OCI-M1 (cell line): ENCODE measurements around the gene DERL2.
A peak's percentile ranks its signal among the peaks of the same experiment; 100 is the strongest.

ENCODE experiments used
- DNase-seq: peaks from one replicate; lab custom pipeline; 2025; lab: John Stamatoyannopoulos, UW

Gene DERL2

GRCh38 chr17:5500589-5501391, 14.8 kb upstream of the DERL2 start:
- peak; percentile 40 for DNase-seq

GRCh38 chr17:5500247-5500588, 14.2 kb upstream of the DERL2 start:
- DNase-seq: no peak

- no peak for DNase-seq
Measured at GRCh38 chr17:5499476-5500231, 13.7 kb upstream of the DERL2 start.

GRCh38 chr17:5492970-5493369, 7.0 kb upstream of the DERL2 start:
- no peak for DNase-seq

GRCh38 chr17:5488752-5489151, 2.8 kb upstream of the DERL2 start:
- no peak for DNase-seq

- peak; percentile 99 for DNase-seq
Measured at GRCh38 chr17:5486206-5487124, 487 bp upstream of the DERL2 start, which contains the start of gene MIS12. MIS12 (plus strand) TSS chr17:5486566; CDS start chr17:5488863, 2,297 bp downstream.

GRCh38 chr17:5481451-5481850, 4.5 kb downstream of the DERL2 start:
- DNase-seq: no peak

GRCh38 chr17:5480962-5481361, 5.0 kb downstream of the DERL2 start:
- DNase-seq: no peak

- DNase-seq: no peak
Measured at GRCh38 chr17:5478992-5479391, 7.0 kb downstream of the DERL2 start.

- no peak for DNase-seq
Measured at GRCh38 chr17:5473906-5474305, 12.1 kb downstream of the DERL2 start.

GRCh38 chr17:5472511-5472910, 13.5 kb downstream of the DERL2 start:
- no peak for DNase-seq

- peak; percentile 53 for DNase-seq
Measured at GRCh38 chr17:5468075-5468473, 17.9 kb downstream of the DERL2 start.

GRCh38 chr17:5467416-5467815, 18.6 kb downstream of the DERL2 start:
- no peak for DNase-seq

- DNase-seq: no peak
Measured at GRCh38 chr17:5466295-5466694, 19.7 kb downstream of the DERL2 start.

- no peak for DNase-seq
Measured at GRCh38 chr17:5464717-5465507, 21.1 kb downstream of the DERL2 start.

- no peak for DNase-seq
Measured at GRCh38 chr17:5446786-5447185, 39.2 kb downstream of the DERL2 start.

GRCh38 chr17:5444209-5444608, 41.8 kb downstream of the DERL2 start:
- DNase-seq: no peak

GRCh38 chr17:5443728-5444127, 42.2 kb downstream of the DERL2 start:
- DNase-seq: no peak

- DNase-seq: no peak
Measured at GRCh38 chr17:5439446-5439764, 46.6 kb downstream of the DERL2 start.

GRCh38 chr17:5438716-5439445, 47.1 kb downstream of the DERL2 start, which contains the start of gene C1QBP:
C1QBP (minus strand) TSS chr17:5439155; CDS start chr17:5439073, 82 bp downstream.
- peak; percentile 99 for DNase-seq
